ENCODE measurements around the gene C5orf63.

- peak; percentile 47 for TF ChIP-seq CTCF (conservative IDR thresholded peaks at IDR 0.05; ENCODE audit: low read length)
- TF ChIP-seq EZH2phosphoT487 (IDR thresholded peaks at IDR 0.05; ENCODE audit: borderline replicate concordance): no peak
Observed at GRCh38 chr5:127042593-127042992, 30.7 kb downstream of the C5orf63 start.

All from Loucy (cell line).